ENCODE results near the gene ANO5.

The ANO5 gene, protein sequence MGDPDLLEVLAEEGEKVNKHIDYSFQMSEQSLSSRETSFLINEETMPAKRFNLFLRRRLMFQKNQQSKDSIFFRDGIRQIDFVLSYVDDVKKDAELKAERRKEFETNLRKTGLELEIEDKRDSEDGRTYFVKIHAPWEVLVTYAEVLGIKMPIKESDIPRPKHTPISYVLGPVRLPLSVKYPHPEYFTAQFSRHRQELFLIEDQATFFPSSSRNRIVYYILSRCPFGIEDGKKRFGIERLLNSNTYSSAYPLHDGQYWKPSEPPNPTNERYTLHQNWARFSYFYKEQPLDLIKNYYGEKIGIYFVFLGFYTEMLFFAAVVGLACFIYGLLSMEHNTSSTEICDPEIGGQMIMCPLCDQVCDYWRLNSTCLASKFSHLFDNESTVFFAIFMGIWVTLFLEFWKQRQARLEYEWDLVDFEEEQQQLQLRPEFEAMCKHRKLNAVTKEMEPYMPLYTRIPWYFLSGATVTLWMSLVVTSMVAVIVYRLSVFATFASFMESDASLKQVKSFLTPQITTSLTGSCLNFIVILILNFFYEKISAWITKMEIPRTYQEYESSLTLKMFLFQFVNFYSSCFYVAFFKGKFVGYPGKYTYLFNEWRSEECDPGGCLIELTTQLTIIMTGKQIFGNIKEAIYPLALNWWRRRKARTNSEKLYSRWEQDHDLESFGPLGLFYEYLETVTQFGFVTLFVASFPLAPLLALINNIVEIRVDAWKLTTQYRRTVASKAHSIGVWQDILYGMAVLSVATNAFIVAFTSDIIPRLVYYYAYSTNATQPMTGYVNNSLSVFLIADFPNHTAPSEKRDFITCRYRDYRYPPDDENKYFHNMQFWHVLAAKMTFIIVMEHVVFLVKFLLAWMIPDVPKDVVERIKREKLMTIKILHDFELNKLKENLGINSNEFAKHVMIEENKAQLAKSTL

DNA sequence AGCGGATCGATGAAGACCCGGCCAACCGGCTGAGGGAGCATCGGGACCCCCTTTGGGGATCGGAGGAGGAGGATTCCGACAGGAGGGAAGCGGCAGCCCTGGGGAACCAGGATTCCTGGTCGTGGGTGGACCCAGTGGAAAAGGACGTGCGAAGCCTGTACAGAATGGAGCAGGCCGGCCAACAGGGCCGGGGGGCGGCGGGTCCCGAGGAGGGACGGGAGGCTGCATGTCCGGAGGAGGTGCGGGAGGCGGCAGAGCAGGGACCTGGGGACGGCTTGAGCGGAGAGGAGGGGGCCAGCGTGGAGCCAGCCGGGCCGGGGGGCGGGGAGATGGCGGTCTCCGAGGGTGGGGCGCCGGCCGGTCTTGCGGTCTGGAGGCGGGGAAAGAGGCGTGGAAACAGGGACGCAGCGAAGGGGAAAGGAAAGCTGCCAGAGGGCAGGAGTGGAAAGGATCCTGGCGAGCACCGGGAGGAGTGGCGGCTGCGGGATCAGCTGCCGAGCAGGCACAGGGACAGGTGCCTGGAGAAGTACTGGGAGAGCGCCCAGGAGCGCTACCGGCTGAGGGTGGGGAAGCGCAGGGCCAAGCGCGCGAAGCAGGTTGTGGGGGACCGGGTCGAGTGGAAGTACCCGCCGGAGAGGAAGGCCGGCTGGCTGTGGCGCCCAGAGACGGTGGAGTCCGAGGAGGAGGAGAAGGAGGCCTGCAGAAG is at the start of gene ANO5:
Gene ANO5, plus strand, starts transcription at position 444 of the 706 bp plus-strand sequence. CDS start 408 bp downstream, outside the sequence.
- peak; percentile 29 for DNase-seq (ENCODE audit: low spot score)

DNA sequence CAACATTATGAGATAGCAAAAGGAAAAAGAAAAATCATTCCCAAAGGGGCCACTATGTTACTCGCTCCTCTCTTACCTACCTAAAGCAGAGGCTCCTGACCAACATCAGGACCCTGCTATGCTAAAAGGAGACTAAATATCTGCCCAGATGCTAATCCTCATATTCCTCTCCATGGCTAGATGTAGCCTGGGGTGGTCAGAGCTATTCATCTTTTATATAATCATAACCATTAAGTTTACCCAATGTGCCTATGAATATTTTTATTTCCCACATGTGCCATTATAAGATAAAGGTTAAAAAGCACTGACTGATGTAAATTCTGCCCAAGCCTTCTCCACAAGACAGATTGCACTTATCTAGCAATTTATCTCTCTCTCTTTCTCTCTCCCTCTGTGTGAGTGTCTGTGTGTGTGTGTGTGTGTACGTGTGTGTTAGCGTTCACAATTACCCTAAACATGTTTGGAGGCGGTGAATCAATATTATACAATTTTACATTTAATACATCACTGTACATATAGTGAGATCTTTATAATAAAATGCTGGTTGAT is 41.2 kb upstream of the ANO5 start:
- no peak for DNase-seq (ENCODE audit: low spot score)

DNA sequence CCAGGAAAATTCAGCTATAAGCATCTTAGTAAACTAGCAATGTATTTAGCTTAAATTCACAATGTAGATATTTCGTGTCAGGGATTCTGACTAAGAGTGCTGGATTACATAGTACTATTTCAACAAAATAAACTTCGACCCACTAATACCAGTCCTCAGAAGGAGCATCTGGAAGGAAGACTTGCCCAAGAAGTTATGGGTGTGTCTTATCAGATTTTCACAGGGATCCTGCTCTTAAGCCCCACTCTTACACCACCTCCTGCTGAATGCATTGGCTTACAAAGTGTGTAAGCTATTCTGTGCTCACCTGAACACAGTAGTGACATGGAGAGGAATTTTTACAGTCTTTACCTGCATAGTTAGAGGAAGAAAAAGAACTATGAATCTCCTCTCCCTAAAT is 35.4 kb upstream of the ANO5 start:
- no peak for DNase-seq (ENCODE audit: low spot score)

DNA sequence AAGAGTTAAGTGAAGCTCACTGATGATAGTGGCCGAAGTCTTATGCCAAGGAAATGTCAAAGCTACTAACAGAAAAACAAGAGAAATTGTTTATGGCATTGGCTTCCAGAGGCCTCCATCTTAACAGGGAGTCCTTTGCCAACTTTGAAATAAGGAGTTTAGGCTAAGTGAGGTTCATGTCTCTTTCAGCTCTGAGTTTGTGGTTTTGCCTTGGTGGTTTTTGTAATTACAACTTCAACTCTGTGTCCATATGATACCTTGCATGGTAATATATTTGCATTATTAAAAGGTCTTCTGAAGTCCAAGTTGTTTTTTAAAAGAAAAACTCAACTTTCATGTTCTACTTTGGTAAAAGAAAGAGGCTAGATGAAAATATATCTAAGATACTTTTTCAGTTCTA is 31.4 kb upstream of the ANO5 start:
- DNase-seq (ENCODE audit: low spot score): no peak

DNA sequence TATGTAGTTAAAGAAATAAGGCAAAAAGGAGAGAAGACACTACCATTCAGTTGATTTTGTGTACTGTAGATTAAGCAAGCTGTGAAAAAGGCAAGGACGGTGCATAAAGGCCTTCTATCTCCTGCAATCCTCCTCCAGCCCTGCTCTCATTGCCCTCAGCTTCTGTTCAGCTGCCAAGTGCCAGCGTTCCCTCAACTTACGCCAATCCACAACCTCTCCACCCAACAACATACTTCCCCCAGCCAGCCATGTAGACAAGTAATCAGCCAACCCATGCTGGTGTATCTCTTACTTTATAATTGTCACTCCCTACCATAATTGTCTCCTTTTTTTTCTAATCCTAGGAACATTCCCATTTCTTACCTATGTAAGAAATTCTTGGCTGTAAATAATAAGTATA is 30.1 kb upstream of the ANO5 start:
- no peak for DNase-seq (ENCODE audit: low spot score)

DNA sequence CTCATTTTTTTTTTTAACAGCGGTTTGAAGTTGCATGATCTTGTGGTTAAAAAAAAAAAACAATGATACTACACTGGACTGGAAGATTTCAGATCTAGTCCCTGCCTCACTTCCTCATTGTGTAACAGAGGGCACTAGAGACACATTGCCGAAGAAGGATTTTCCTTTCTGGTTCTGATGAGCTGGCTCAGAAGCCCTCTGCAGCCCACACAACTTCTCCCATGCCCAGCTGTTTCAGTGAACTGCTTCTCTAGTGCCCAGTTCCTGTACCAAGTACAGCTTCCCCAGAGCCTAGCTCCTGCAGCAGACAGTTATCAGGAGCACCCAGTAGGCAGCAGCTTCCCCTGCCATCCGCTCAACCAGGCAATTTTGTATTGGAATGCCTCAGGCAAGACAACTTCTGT is 29.5 kb upstream of the ANO5 start:
- no peak for DNase-seq (ENCODE audit: low spot score)

DNA sequence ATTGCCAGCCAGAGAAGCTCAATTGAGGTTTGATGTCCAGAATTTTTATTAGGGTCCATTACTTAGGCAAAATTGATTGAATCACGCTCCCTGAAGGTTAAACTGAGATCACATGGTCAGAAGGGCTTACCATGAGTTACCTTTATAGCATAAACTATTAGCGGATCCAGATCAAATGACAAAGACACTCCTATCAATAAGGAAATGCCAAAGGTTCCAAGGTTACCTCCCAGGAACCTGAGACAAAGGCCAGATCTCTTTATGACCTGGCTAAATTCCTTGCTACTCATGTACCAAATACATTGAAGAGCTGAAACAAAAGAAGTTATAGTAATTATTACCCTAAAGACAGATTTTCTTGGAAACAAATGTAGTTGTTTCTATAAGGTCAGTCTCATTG is 27.8 kb upstream of the ANO5 start:
- DNase-seq (ENCODE audit: low spot score): no peak

DNA sequence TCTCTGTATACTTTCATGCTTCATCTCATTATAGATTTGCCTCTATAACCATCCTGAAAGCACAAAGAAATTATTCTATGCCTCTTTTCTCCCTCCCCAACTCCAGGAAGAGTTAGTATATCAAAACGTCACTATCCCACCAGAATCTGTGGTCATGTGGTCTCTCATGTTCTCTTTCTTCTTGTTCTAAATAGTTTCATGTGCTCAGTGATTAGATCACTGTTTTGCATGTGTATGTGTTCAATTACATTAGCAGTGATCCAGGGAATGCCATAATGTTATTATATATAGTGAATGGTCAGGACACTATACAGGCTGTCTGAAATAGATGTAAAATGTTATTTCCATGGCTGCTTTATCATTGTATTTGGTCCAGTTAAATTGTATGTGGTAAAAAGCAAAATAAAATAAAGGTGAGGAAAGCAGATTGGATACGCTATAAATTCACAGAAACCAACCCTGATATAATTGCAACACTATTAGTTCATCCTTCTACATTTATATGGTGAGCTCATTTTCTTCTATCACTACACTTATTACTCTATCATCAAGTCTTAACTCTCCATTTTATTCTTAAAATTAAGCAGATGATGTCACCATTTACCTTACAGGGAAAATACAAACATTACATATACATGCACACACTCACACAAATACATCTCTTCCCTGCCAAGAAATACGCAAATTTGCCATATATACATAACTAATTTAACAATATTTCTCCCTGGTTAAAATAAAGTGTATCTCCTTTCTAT is 26.9 kb upstream of the ANO5 start:
- no peak for DNase-seq (ENCODE audit: low spot score)

DNA sequence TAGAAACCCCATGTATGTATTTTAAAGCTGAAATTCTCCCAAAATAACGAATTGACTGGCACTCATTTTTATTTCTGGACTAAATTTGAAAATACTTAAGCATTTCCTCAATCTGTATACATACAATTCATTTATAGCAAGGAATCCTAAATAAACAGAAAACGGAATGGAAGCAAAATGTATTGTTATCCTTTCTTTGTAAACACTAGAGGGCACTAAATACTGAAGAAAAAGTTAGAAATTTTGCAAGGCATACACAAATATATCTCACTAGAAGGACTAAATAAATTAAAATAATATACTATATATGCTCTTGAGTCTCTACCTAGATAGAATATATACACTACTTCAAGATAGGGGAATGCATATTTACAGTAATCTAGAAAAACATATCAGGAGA is 23.1 kb upstream of the ANO5 start:
- DNase-seq (ENCODE audit: low spot score): peak; percentile 5

DNA sequence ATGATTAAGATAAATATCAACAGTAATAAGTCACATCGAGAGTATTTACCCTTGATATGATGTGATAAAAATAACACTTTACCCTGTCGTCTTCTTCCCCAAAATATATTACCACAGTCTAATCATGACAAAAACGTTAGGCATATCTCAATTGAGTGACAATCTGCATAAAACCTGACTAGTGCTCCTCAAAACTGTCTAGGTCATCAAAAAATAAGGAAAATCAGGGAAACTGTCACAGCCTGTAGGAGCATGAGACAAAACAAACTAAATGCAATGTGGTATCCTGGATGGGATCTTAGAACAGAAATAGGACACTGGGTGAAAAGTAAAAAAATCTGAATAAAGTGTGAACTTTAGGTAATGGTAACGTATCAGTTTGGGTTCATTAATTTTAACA is 19.4 kb upstream of the ANO5 start:
- DNase-seq (ENCODE audit: low spot score): no peak

DNA sequence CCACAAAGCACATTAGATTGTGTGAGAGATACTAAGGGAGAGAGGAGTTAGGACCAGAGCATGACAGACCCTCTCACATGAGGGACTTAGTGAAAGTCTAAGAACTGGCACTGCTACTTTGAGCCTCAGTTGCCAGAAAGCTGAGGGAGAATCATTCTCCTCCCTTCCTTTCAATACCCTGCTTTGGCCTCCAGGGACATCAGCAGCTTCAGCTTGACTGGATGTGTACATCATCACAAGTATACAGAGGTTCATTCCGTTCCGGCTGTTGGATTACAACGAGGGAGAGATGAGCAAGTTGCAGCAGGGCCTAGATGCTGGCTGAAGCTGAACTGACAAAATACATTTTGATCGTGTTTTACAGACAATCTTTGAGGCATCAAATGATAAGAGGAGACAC is 15.7 kb upstream of the ANO5 start:
- no peak for DNase-seq (ENCODE audit: low spot score)

DNA sequence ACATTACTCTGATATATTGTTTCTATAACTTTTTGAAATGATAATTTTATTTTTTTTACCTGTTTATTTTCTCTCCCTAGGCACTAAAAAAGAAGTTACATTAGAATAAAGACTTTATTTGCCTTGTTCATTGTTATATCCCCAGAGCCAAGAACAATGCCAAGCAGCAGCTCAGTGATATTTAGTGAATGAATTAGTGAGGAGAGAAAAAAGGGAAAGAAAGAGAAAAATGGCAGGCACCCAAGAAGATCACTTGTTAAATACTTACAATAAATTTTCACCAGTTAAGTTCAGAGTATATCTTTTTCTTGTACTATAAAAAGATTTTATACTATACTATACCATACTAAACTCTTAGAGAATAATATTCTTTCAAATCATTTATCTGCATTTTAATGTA is 13.3 kb upstream of the ANO5 start:
- no peak for DNase-seq (ENCODE audit: low spot score)

DNA sequence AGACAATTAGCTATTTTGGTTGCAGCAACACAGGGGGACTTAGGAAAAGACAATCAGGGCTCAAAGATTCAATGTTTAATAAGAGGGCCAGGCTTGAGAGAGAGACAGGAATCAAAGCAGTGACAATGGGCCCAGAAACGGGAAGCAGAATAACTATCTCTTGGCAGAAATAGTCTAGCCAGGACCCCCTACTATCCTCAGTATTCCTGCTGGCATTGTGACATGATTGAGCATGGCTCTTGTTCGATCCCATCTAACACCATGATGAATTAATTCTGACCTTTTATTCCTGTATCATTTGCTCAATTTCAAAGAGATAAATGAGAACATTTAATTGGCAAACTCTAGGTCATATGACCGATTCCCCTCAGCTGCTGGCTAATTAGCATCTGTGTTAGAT is 12.8 kb upstream of the ANO5 start:
- no peak for DNase-seq (ENCODE audit: low spot score)

DNA sequence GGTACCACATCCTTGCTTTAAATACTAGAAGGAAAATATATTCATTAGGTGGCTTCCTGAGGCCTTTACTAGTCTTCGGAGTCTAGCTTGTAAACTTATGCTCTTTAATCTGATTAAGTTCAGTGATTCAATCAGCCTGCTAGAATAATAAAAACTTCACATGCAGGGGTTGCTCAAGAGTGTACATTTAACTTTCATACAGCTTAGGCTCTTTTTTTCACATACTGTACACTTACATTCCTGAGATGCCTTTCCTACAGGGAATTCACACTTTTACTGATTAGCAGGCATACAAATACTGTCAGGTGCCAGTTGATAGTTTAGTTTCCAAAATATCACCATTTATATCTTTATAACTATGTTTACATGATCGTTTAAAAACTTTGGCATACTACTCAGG is 3.2 kb upstream of the ANO5 start:
- DNase-seq (ENCODE audit: low spot score): no peak

DNA sequence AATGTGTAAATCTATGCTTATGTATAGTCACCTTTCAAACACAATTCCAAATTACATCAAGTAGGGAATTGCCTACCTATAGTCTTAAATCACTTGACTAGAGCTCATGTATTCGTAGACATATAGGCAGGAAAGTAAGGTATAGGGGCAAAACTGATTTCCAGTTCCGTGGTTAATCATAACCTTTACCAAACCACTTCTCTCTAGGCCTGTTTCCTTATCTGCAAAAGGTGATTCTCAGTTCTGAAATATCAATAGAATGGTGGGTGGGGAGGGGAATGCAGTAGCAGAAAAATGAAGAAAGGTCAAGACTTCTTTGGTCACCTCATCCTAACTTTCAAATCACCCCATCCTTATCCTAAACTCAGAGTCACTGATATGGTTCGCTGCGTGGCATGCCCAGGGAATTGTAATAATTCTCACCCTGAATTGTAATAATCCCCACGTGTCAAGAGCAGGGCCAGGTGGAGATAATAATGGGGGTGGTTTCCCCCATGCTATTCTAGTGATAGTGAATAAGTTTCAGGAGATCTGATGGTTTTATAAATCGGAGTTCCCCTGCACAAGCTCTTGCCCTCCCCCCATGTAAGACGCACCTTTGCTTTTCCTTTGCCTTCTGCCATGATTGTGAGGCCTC is 1.9 kb upstream of the ANO5 start:
- no peak for DNase-seq (ENCODE audit: low spot score)

DNA sequence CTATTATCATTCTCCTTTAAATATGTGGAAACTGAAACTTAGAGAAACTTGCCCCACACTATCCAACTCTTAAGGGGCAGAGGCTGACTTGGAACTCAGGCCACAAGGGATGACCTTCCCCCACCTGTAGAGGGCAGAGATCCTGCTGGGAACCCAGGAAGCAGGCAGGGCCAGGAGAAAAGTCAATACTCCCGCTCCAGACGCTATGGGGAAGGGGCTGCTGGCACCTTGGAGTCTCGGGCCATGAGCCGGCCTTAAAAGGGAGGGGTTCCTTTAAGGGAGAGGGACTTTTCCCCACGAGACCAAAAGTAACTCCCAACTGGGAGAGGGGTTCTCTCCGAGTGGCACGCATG is 620 bp upstream of the ANO5 start:
- peak; percentile 4 for DNase-seq (ENCODE audit: low spot score)

DNA sequence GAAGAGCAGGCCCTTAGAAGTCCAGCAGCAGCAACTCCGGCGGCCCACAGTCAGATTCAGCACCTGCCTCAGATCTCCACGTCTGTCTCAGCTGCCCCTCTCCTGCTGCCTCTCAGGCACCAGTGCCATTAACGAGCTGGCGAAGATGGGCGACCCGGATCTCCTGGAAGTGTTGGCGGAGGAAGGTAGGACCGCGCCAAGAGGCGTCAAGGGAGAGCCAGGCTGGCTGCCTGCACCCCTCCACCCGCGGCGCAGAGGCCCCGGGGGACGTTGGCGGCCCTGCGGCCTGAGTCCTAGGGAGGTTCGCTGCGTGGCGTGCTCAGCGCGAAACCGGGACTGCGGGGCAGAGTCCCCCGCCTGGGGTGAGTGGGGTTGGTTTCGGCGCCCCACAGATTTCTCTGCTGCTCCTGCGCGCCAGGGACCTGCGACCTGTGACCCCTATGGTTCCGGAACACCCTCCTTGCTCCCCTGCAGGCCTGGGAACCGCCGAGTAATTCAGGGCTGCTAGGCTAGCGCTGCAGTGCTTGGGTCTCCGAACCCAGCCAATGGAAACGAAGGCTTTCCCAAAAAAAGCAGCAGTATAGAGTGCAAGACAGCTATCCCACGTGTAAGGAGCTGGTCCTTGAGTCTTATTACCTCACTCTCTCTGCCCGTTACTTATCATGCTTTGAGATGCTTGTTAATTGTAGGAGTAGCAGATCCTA is 615 bp downstream of the ANO5 start:
- peak; percentile 12 for DNase-seq (ENCODE audit: low spot score)

DNA sequence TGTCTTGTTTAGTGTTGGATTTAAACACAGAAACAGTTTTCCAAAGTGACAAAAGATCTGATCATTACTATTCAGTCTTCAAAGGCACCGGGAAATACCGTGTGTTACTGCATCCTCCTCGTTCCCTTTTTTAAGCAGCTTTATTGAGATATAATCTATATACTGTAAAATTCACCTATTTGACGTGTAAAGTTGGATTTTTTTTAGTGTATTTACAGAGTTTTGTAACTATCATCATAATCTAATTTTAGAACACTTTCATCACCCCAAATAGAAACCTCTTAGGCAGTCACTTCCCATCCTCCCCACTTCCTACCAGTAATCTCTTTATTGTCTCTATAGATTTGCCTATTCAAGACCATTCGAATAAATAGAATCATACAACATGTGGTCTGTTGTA is 1.4 kb downstream of the ANO5 start:
- no peak for DNase-seq (ENCODE audit: low spot score)

DNA sequence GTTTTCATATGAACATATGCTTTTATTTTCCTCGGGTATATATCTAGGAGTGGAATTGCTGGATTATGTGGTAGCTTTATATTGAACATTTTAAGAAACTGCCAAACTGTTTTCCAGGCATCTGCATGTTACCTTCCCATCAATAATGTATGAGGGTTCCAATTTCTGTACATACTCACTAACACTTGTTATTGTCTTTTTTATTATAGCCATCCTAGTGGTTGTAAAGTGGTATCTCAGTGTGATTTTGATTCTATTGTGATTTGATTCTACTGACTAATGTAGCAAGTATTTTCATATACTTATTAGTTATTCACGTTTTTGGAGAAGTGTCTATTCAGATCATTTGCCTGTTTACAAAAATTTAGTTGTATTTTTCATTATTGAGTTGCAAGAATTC is 2.0 kb downstream of the ANO5 start:
- no peak for DNase-seq (ENCODE audit: low spot score)

DNA sequence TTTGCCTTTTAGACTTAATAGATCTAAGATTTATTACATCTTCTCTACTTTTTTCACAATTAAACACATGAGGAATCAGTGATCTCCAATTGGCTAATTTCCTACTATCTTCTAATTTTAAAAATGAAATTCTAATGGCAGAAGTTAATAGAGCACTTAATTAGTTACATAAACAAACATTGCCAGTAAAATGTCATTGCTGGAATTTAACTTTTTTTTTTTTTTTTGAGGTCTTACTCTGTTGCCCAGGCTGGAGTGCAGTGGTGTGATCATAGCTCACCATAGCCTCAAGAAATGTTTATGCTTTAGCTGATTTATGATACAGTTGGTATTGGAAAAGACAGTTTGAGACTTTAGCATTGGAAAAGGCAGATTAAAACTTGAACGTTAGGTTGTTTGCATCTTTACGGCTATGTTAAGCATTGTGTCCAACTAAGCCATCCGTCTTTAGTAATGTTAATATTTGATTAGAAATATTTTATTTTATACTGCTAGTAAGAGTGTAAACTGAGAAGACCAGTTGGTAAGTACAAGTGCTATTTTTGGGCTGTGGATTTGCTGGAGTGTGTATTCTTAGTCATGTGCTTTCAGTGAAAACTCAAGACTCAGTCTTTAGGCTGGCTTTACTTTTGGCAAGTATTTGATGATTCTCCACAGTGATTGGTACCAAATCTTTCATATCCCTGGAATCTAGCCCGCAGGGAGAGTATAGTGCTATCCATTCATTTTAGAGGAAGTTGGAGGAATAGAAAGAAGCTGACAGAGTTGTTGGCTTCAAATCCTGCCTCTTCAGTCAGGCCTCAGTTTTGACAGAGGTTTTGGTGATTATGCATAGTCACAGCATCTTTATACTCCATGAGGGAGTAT is 4.5 kb downstream of the ANO5 start:
- no peak for DNase-seq (ENCODE audit: low spot score)
